ENCODE data around the gene ASXL3. TPM values are rescaled to one million over a fixed set of nuclear protein-coding genes. Genes with fewer than 3 reads are reported as not detected.

Gene ASXL3
- total and polyA plus RNA-seq, 7 donors, result 0.01 to 0.41 (median 0.15) TPM; not detected in 2

GRCh38 chr18:33579349-33580215, 1.6 kb downstream of the ASXL3 start:
- TF ChIP-seq, protein P1, sequence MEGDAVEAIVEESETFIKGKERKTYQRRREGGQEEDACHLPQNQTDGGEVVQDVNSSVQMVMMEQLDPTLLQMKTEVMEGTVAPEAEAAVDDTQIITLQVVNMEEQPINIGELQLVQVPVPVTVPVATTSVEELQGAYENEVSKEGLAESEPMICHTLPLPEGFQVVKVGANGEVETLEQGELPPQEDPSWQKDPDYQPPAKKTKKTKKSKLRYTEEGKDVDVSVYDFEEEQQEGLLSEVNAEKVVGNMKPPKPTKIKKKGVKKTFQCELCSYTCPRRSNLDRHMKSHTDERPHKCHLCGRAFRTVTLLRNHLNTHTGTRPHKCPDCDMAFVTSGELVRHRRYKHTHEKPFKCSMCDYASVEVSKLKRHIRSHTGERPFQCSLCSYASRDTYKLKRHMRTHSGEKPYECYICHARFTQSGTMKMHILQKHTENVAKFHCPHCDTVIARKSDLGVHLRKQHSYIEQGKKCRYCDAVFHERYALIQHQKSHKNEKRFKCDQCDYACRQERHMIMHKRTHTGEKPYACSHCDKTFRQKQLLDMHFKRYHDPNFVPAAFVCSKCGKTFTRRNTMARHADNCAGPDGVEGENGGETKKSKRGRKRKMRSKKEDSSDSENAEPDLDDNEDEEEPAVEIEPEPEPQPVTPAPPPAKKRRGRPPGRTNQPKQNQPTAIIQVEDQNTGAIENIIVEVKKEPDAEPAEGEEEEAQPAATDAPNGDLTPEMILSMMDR (IDR thresholded peaks at IDR 0.05), result no peak
- H3K9me3 ChIP-seq, result no peaks in the 10 kb centered on the region
- peak overlapping the region; percentile 56 for H3K4me3 ChIP-seq
- ATAC-seq, result no peak
- intact Hi-C loops (cut with DNase I), result no loop called here
- H3K4me1 ChIP-seq, result no peaks in the 10 kb centered on the region
- H3K27me3 ChIP-seq (ENCODE audit: insufficient read depth in 3 of 3, low read length in 2 of 3), result peaks cover 0 to 48% (median 12%) of the 10 kb centered on the region in 3 donors
- no peaks in the 10 kb centered on the region for H3K36me3 ChIP-seq (ENCODE audit: insufficient read depth in 1 of 2, low read depth in 1 of 2)
- WGBS, 3 donors, result 31 to 41% (median 33%) methylated on average over 16 of the region's 16 CpGs
- no peak overlapping the region for H3K27ac ChIP-seq
- DNase-seq, result no peak

- TF ChIP-seq, protein P1 (IDR thresholded peaks at IDR 0.05), result no peak
- Histone ChIP-seq H3K27ac (no peak overlapping the region), H3K27me3 (ENCODE audit: insufficient read depth in 3 of 3, low read length in 2 of 3) (peaks cover 0 to 42% (median 12%) of the 10 kb centered on the region in 3 donors), H3K36me3 (ENCODE audit: insufficient read depth in 1 of 2, low read depth in 1 of 2) (no peaks in the 10 kb centered on the region), H3K4me3 (no peak overlapping the region), H3K4me1 (no peaks in the 10 kb centered on the region), H3K9me3 (no peaks in the 10 kb centered on the region)
- no peak for ATAC-seq
- intact Hi-C loops (cut with DNase I), result no loop called here
- 73 to 85% (median 81%) methylated on average over 4 of the region's 4 CpGs for WGBS, 3 donors
- no peak for DNase-seq
Observed at GRCh38 chr18:33580546-33580945, 2.5 kb downstream of the ASXL3 start.

DNA sequence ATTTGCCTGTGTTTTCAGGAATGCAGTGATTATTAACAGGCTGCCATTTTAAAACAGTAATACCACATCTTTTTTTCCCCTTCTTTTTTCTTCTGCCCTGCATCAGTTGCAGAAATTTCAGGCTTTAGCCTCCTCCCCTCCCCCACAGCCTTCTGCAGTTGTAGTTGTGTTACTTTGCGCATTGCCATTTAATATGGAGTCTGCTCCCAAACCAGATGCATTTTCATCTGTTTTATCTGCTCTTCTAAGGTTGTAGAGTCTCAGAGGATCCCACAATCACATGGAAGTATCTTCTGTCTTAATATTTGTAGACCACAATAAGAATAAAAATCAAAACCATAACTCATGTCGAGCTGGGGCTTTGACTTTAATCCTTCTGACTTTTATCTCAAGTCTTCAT, 3.8 kb downstream of the ASXL3 start:
- ATAC-seq (no peak), DNase-seq (no peak)
- peaks cover 0 to 28% (median 12%) of the 10 kb centered on the region in 3 donors for H3K27me3 ChIP-seq (ENCODE audit: insufficient read depth in 3 of 3, low read length in 2 of 3)
- no peaks in the 10 kb centered on the region for H3K36me3 ChIP-seq (ENCODE audit: insufficient read depth in 1 of 2, low read depth in 1 of 2)
- intact Hi-C loops (cut with DNase I), result no loop called here
- no peak overlapping the region for H3K4me3 ChIP-seq
- TF ChIP-seq, protein P1 (IDR thresholded peaks at IDR 0.05), result no peak
- 47 to 53% (median 50%) methylated on average over 2 of the region's 2 CpGs for WGBS, 3 donors
- H3K27ac ChIP-seq, result no peak overlapping the region
- no peaks in the 10 kb centered on the region for H3K4me1 ChIP-seq
- no peaks in the 10 kb centered on the region for H3K9me3 ChIP-seq

DNA sequence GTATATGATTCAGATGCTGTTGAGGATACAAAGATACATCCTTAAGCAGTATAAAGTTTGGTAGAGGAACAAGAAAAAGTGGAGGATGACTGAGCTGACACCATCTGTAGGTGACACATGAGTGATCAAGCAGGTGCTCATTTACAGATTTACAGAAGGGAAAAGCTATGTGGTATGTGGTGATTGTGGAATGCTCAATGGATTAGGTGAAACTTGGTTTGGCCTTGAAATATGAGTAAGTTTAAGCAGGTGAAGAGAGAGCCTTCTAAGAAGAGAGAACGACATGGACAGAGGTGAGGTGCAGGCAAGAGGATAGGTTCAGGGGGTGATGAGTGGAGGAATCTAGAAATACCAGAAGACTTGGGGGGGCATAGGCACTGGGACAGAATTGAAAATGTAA, 5.9 kb downstream of the ASXL3 start:
- TF ChIP-seq, protein P1 (IDR thresholded peaks at IDR 0.05), result no peak
- H3K4me3 ChIP-seq, result no peak overlapping the region
- H3K27ac ChIP-seq, result no peak overlapping the region
- no peak for ATAC-seq
- no peaks in the 10 kb centered on the region for H3K4me1 ChIP-seq
- H3K27me3 ChIP-seq (ENCODE audit: insufficient read depth in 3 of 3, low read length in 2 of 3), result peaks cover 0 to 13% (median 3%) of the 10 kb centered on the region in 3 donors
- no peak for DNase-seq
- intact Hi-C loops (cut with DNase I), result no loop called here
- WGBS, 3 donors, result 50 to 58% (median 52%) methylated on average over 1 of the region's 1 CpG
- no peaks in the 10 kb centered on the region for H3K9me3 ChIP-seq
- no peaks in the 10 kb centered on the region for H3K36me3 ChIP-seq (ENCODE audit: insufficient read depth in 1 of 2, low read depth in 1 of 2)

Measured in psoas muscle (tissue), 8 donors.